ENCODE results near the gene MUC22.
"Not testable (repeated sequence)": the region's sequence is repeated elsewhere in the genome, so short reads cannot be mapped to it uniquely, and the experiment has no call there.

The MUC22 gene

GRCh38 chr6:31040801-31041200, 30.5 kb downstream of the MUC22 start:
- no peak for DNase-seq

DNA sequence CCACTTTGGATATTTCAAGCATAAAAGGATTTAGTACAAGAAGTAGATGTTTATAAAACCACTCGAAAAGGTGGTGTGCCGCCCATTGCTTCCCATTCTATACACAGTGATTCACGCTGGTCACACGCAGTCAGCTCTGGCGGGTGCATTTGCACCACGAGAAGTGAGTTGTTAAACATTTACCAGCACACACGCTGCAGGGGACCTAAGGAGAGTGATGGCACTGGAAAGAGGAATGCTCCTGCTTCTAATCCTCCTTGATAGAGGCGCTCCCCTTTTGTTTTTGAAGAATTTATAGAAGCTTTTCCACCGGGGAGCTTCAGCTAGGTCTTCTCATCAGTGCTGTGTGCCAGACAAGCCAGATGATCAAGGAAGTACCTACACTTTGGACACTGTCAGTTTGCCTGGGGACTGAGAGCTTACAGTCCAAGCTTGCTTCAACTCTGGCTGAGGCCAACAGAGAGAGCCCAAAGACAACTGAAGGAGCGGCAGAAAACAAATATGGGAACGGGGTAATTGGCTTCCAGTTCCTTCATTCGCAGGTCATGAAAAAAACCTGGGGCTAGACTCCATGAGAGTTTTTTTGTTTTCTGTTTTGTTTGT, 31.2 kb downstream of the MUC22 start:
- no peak for DNase-seq

DNA sequence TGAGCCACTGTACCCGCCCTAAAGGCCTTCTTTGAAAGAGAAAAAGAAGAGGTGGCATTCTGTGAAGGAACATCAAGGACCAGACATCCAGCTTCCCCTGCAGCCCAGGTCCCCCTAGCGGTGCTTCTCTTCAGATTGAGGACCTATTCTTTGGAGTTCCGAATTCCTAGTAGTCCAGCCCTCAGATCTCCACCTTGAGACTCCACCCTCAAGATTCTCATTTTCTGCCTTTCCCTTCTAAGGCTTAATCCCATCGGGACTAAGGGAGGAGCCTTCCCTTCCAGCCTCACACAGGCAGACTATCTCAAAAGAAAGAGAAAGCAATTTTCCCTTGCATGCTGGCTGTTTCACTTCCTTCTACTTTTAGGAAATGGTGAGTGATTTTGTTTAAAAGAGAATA, 32.5 kb downstream of the MUC22 start:
- DNase-seq, result peak; percentile 4

- DNase-seq, result no peak
Measured at GRCh38 chr6:31048099-31048498, 37.8 kb downstream of the MUC22 start.

DNA sequence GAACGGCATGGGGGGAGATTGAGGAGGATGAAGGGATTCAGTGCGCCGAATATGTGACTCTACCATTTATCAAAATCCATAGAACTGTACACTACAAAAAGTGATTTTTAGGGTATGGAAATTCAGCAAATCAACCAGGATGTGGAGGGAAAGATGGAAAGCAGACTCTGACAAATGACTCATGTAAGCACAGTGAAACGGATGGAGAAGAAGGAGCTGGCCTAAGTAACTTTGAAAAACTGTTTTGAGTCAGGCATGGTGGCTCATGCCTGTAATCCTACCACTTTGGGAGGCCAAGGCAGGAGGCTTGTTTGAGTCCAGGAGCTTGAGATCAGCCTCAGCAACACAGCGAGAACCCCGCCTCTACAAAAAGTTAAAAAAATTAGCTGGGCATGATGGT, 39.2 kb downstream of the MUC22 start:
- no peak for DNase-seq

DNA sequence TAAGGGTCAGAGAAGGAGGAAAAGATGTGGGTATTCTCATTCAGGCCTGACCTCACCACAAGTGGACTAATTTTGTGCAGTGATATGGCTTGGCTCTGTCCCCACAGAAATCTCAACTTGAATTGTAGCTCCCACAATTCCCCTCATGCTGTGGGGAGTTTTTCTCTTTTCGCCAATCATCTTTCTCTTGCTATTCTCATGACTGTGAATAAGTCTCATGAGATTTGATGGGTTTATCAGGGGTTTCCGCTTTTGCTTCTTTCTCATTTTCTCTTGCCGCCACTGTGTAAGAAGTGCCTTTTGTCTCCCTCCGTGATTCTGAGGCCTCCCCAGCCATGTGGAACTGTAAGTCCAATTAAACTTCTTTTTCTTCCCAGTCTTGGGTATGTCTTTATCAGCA, 42.9 kb downstream of the MUC22 start:
- not testable (repeated sequence) for DNase-seq

DNA sequence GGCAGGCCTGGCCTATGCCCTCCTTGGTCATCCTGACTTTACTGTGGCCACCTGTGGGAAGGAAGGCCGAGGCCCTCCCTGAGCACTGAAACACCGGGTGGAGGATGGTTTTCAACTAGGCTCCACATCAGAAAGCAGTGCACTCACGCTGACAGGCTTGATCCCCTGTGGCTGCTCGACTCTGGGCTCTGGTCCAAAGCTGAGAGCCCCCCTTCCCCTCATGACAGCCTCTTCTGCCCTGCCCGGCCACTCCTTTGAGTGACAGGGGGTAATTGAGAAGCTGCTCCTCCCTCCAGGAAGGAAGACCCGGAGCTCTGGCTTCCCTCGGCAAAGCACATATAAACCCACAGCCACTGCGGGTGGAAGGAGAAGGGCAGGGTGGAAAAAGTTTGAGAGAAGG, 43.6 kb downstream of the MUC22 start:
- no peak for DNase-seq

DNA sequence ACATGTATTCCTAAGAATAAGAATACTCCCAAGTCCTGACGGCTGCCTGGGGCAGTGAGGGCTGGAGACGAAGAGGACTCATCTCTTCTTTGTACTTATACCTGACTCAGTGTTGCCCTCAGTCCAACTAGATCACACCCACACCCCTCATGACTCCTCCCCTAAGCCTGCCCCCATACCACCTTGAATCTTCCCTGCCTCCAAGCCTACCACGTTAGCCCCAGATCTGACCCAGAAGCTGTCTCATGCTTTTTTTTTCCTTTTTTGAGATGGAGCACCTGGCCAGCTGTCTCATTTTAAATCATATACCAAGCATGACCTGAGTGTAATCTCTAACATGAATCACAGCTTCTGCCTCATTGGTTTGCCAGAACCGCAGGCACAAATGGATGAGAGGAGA, 45.2 kb downstream of the MUC22 start:
- DNase-seq, result no peak

GRCh38 chr6:31057426-31058003, 47.2 kb downstream of the MUC22 start:
- DNase-seq, result no peak

- no peak for DNase-seq
Measured at GRCh38 chr6:31058128-31058894, 48.0 kb downstream of the MUC22 start.

- DNase-seq, result no peak
Measured at GRCh38 chr6:31060145-31060544, 49.9 kb downstream of the MUC22 start.

GRCh38 chr6:31063906-31064435, 53.7 kb downstream of the MUC22 start:
- DNase-seq, result no peak

GRCh38 chr6:31065556-31065955, 55.3 kb downstream of the MUC22 start:
- DNase-seq, result no peak

DNA sequence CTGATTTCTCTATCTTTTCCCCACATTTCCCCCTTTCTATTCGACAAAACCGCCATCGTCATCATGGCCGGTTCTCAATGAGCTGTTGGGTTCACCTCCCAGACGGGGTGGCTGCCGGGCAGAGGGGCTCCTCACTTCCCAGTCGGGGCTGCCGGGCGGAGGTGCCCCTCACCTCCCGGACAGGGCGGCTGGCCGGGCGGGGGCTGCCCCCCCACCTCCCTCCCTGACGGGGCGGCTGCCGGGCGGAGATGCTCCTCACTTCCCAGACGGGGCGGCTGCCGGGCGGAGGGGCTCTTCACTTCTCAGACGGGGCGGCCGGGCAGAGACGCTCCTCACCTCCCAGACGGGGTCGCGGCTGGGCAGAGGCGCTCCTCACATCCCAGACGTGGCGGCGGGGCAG, 56.8 kb downstream of the MUC22 start:
- DNase-seq, result not testable (repeated sequence)

DNA sequence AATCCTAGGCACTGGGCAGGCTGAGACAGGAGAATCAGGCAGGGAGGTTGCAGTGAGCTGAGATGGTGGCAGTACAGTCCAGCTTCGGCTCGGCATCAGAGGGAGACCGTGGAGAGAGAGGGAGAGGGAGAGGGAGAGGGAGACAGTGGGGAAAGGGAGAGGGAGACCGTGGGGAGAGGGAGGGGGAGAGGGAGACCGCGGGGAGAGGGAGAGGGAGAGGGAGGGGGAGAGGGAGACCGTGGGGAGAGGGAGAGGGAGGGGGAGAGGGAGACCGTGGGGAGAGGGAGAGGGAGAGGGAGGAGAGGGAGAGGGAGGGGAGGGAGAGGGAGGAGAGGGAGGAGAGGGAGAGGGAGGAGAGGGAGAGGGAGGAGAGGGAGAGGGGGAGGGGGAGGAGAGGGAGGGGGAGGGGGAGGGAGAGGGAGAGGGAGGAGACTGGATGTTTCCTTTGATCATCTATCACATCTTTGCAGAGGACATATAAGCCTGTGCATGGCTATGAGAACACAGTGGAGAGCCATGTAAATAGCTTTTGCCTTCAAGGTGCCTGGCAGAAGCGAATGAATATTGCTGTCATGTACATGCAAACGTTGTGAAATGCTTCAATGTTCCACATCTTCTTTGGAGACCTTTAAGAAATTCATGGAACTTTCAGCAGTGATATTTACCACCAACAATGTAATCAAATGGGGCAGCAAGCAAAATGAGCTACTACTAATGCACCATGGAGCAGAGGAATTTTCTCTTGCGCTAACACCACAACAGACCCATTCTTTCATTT, 57.8 kb downstream of the MUC22 start:
- not testable (repeated sequence) for DNase-seq

DNA sequence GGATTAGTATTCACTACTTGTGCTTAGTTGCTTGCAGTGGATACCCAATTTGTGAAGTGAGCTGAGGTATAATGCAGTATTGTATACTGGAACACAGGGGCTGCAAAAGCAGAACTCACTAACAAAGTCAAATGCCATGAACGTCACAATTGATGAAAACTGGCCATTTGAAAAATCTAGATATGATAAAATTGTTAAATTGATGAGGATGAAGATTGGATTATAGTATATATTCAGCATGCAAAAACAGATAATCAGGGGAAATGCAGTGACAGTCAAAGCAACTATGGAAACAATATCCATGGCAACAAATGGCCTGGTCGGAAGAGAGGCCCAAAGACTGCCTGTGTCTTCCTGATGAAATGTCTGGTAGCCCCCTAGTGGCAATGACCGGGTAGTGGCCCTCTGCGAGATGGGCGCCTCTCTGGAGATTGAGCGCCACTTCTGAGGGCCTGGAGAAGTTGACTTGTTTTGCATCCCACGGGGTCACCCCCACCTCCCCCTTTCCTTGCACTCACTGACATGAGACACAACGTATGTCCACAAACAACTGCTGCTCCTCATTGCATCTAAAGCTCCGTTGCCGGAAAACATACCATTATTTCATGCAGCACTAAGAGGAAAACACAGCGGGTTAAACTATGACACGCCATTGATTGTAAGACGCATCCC, 58.5 kb downstream of the MUC22 start:
- DNase-seq, result peak; percentile 72

DNA sequence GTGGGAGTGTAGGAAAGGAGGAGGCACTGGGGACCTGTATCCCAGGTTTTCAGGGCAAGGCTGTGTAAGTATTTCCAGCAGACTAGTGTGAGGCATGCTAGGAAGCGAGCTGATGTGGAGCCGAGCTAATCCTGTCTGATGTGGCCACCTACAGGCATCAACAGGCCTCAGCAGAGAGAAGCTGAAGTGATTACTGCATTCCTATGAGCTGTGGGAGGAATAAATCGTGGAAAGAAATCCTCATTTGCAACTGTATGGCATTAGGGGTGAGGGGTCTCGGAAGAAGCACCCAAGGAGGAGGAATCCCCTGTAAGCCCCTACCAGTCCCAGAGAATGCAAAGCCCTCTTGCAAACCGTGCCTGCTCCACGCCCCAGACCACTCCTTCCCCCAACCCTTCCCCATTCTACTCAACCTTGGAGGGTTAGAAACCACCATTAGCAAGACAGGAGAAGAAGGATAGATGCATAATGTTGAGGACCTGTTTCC, 60.5 kb downstream of the MUC22 start:
- DNase-seq, result no peak

DNA sequence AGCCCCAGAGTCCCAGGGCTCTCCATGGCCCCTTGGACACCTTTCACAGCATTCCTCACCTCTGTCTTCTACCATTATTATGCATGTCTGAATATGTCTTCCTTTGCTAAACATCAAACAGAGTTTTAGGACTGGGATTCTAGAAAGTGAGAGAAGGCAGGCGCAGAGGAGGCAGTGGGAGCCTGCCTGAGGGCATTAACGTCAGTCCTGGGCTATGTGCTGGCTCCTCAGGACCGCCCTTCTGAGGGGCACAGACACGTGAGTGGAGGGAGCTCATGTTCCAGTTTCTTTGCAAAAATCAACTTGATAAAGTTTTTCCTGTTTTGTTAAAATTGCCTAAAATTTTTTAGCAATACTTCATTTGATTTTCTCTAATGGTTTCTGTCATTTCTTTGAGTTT, 64.1 kb downstream of the MUC22 start:
- no peak for DNase-seq

DNA sequence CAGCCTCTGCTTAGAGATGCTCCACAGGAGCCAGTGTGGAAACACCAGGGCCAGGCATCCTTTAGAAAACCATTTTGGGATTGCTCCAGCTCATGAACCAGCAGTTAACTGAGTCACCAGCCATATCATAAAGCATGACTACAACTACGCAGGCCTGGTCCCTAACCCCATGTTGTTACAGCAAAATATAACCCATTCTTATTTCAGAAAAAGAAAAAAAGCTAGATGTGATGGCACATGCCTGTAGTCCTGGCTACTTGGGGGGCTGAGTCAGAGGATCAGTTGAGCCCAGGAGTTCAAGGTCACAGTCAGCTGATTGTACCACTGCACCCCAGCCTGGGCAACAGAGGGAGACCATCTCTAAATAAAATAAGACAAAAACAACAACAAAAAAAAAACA, 65.3 kb downstream of the MUC22 start:
- no peak for DNase-seq

DNA sequence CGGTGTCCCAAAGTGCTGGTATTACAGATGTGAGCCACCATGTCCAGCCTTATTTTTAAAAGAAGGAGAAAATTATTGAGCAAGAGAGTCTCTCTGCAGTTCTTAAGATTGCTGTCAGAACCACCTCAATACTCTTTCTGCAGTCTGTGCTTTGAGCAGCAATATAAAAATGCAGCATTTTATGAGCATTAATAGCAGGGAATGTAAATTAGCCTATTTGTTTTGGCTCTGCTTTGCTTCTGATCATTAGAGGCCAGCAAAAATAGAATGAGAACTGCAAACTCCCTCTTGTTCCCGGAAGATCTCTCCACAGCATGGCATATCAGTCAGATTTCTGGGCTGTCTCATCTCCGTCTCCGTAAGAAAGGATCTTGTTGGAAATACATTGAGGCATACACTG, 66.3 kb downstream of the MUC22 start:
- no peak for DNase-seq

DNA sequence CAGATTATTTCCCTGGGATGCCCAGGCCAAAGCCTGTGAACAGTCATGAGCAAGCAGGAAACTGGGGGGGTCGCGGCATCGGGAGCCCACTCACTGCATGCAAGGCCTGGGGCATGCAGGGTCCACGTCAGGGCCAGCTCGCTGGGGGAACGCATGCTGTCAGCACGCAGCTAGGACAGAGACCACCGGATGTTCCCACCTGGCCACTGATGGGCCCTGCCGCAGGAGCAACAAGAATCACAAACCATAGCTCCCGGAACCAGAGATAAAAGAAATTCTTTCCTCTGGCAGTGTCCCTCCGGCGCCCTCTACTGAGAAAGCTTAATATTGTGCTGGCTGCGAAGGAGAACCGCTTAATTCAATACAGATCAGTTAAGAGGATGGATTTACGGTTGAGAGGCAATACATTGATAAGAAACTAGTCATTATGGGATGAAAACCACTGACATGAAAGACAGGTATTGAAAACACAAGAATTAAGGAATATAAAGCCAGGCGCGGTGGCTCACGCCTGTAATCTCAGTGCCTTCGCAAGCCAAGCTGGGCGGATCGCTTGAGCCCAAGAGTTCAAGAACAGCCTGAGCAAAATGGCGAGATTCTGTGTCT, 69.5 kb downstream of the MUC22 start:
- peak; percentile 66 for DNase-seq

DNA sequence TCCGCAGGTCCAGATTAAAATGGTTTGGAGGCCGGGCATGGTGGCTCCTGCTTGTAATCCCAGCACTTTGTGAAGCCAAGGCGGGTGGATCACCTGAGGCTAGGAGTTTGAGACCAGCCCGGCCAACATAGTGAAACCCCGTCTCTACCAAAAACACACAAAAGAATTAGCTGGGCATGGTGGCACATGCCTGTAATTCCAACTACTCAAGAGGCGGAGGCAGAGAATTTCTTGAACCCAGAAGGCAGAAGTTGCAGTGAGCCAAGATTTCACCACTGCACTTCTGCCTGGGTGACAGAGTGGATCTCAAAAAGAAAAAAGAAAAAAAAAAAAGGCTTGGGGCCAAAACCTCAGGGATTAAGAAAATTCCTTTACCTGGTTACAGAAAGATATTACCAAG, 71.6 kb downstream of the MUC22 start:
- no peak for DNase-seq
